Effector CD8-positive, alpha-beta T cell (primary cell): ENCODE measurements around the gene DKKL1.

ENCODE experiments used
- DNase-seq: peaks from one replicate; lab custom pipeline; 2025; lab: John Stamatoyannopoulos, UW

Gene DKKL1

DNA sequence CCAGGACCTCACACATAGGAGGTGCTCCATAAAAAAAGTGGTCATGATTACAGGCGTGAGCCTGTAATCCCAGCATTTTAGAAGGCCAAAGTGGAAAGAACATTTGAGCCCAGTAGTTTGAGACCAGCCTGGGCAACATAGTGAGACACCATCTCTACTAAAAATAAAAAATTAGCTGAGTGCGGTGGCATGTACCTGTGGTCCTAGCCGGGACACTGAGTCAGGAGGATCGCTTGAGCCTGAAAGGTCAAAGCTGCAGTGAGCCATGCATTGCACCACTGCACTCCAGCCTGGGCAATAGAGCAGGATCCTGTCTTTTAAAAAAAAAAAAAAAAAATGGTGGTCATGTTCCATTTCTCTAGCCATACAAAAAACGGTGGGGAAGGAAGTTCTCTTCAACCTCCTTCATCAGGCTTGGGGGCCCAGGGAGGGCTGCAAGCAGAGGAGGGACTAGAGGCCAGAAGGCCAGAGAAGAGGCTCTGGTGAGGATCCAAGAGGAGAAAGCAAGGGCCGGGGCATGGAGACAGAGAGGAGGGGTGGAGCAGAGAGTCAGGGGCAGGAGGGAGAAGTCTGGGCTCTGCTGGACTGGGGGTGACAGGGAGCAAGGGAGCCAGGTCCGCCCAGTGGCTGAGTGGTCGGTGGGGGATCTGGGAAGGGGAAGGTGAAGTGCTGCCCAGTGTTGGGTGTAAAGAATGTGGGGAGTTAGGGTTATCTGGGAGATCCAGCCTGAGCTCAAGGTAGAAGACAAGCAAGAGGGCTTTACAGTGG, 33.2 kb downstream of the DKKL1 start:
- no peak for DNase-seq

DNA sequence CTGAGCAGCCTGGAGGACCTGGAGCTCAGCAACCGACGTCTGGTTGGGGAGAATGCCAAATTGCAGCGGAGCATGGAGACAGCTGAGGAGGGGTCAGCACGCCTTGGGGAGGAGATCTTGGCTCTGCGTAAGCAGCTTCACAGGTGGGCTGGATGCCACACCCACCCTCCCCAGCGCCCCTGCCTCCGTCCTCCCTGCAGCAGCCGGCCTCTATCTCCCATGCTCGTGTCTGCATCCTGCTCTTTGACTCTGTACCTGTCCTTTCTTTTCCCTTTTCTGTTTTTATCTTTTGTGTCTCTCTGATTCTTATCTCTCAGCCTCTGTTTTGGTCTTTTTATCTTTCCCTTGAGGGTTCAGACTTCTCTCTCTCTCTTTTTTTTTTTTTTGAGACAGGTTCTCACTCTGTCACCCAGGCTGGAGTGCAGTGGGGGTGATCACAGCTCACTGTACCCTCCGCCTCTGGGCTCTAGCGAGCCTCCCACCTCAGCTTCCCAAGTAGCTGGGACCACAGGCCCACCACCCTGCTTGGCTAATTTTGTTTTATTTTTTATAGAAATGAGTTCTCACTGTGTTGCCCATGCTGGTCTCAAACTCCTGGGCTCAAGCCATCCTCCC, 34.4 kb downstream of the DKKL1 start:
- DNase-seq, result no peak

- no peak for DNase-seq
Measured at GRCh38 chr19:49398931-49399330, 35.3 kb downstream of the DKKL1 start.

DNA sequence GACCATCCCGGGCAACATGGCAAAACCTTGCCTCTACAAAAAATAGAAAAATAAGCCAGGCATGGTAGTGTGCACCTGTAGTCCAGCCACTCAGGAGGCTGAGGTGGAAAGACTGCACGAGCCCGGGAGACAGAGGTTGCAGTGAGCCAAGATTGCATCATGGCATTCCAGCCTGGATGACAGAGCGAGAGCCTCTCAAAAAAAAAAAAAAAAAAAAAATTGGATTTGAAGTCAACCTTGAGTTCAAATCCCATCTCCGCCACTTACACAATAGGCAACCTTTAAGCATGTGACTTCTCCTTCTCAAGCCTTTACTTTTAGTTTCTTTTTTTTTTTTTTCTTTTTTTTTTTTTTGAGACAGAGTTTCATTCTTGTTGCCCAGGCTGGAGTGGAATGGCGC, 36.4 kb downstream of the DKKL1 start:
- DNase-seq, result no peak

GRCh38 chr19:49403404-49404187, 39.9 kb downstream of the DKKL1 start:
- no peak for DNase-seq

DNA sequence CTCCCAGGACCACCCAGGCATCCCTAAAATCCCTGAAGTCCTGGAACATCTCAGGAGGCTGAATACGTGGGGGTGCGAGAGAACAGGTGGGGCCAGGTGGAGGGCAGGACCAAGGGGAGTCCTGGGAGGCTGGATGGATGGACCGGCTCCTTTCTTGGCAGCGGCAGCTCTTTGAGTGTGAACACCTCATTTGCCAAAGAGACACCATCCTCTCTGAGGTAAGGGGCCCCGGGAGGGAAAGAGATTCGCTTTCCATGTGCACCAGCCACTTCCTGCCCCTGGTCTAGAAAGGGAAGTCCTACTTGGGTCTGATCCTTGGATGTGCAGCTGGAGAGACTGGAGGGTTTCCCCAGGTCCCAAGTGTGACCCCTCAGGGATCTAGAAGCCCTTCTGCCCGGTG, 43.4 kb downstream of the DKKL1 start:
- no peak for DNase-seq

- DNase-seq, result no peak
Measured at GRCh38 chr19:49407482-49408015, 43.9 kb downstream of the DKKL1 start.

- no peak for DNase-seq
Measured at GRCh38 chr19:49408816-49409440, 45.3 kb downstream of the DKKL1 start.

DNA sequence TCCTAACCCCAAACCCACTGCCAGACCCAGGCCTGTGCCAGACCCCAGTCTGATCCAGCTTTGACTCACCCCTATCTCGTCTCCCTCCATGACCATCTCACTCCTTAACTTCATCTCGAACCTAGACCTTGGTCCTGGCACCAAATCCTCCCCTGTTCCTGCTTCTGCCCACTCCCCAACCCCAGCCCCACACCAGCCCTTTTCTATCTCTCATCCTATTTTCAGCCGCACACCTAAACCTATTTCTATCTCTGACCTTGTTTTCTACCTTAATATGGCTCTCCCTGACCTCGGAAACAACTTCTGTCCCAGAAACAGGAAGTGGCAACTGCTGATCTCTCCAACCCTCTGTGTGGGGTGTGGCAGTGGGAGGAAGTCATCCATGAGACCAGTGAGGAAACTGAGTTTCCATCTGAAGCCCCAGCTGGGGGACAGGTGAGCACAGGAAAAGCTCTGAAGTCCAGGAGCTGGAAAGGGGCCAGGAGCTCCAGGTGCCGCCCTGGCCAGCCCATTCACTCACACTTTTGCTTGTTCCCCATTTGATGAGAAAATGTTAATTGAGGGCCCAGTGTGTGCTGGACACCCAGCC, 45.9 kb downstream of the DKKL1 start:
- no peak for DNase-seq

GRCh38 chr19:49411681-49412326, 48.1 kb downstream of the DKKL1 start:
- DNase-seq, result no peak

DNA sequence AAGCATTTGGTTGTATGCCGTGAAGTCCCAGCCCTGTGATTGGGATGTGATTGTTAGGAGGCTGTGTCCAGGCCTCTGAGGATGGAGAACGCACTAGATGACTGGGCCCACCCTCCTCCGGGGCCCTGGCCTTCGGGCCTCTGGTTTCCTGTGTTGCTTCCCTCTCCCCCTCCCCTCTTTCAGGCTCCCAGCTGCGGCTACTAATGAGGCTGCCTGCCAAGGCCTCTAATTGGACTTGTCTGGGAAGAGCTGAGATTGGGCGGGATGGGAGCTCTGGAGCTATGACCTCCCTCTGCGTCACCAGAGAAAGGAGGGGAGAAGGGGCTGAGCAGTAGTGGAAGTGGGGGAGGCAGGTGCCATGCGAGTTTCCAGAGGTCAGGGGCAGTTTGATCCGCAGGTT, 49.7 kb downstream of the DKKL1 start:
- no peak for DNase-seq

- DNase-seq, result no peak
Measured at GRCh38 chr19:49414256-49414655, 50.6 kb downstream of the DKKL1 start.

DNA sequence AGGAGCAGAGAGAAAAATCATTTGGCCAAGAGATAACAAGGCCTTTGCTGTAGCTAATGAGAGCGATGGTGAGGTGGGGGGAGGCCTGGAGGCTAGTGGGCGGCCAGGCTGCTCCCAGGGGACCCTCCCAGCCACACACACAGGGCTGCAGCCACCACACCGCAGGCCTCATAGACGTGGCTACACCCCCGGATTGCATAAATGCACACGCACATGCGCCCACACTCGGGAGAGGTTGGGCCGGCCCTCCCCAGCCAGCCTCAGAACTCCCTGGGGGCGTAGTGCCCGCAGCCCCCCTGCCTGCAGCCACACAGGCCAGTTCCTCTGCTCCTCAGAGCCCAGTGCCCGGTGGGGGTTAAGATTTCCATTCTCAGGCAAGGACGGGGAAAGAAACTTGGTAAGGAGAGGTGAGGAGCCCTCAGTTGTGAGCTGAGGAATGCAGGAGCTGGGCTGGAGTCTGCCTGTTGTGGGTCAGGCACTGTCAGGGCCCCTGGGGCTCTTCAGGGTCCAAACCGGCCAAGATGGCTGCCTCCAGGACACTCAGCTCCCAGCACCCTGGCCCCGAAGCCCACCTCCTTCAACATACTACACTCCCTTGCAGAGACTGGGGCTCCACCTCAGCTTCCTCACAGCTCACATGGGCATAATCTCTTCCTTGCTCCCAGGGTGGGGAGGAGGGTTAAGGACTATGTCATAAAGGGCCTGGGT, 51.6 kb downstream of the DKKL1 start:
- no peak for DNase-seq

- no peak for DNase-seq
Measured at GRCh38 chr19:49415810-49416200, 52.1 kb downstream of the DKKL1 start.

- no peak for DNase-seq
Measured at GRCh38 chr19:49417088-49417487, 53.4 kb downstream of the DKKL1 start.

- no peak for DNase-seq
Measured at GRCh38 chr19:49418511-49418910, 54.8 kb downstream of the DKKL1 start.

GRCh38 chr19:49419173-49419572, 55.5 kb downstream of the DKKL1 start:
- DNase-seq, result no peak

DNA sequence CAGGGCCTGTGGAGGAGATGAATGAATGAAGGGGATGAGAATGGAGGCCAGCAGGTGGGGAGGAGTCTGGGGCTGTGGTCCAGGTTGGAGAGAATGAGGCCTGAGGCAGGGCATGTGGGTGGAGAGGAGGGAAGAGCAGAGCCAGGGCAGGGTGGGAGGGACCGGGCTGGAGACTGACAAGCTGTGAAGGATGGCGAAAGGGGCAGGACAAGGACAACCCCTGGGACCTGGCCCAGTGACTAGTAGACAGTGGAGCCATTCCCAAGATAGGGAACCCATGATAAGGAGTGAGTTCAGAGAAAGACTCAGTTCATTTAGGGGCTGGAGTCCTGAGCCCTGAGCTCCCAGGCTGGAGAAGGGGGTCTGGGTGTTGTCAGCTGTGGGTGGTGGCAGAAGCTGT, 56.5 kb downstream of the DKKL1 start:
- no peak for DNase-seq

- DNase-seq, result no peak
Measured at GRCh38 chr19:49421039-49421877, 57.6 kb downstream of the DKKL1 start.

GRCh38 chr19:49421878-49422202, 58.2 kb downstream of the DKKL1 start:
- no peak for DNase-seq
